A549 (cell line): ENCODE data around the gene MEF2D. TPM values are rescaled to one million over a fixed set of nuclear protein-coding genes. Genes with fewer than 3 reads are reported as not detected.

Experiments used
- ATAC-seq, 2 experiments: fragments of 200-7000 bp in 1 of 2; fragments of >200 bp in 1 of 2; cut with Nextera tagmentation in 1 of 2; cut with Tn5 transposase in 1 of 2; 3 replicates each; pipeline versions ENCODE4 v1.8.0 to v1.9.1; 2018 to 2020; ENCODE audit warnings: mild to moderate bottlenecking in 1 of 2, moderate library complexity in 1 of 2
- CTCF ChIA-PET: fragments of 300-600 bp; sonication (Branson Sonifier 250); formaldehyde crosslinking; extraction: SDS; loops from one replicate; lab custom pipeline; 2021; ENCODE audit warnings: antibody characterized with exemption, inconsistent platforms; lab: Yijun Ruan, JAX
- POLR2A ChIA-PET: fragments of 350-600 bp; formaldehyde crosslinking; extraction: SDS; loops from one replicate; lab custom pipeline; 2021; ENCODE audit warnings: antibody characterized with exemption, inconsistent platforms; lab: Yijun Ruan, JAX
- DNase-seq, 2 experiments: peaks; one replicate each; pipeline versions ENCODE4 v3.0.0 to v3.0.0-alpha.2; 2011 to 2016; ENCODE audit warnings: low read depth in 1 of 2, low spot score in 1 of 2
- FAIRE-seq: peaks from 2 replicates; lab custom pipeline; 2011; peaks lifted over from hg19 to GRCh38; lab: Jason Lieb, UNC
- H3K27ac ChIP-seq, 2 experiments: fragments of >200 bp; sonication (Bioruptor Twin); formaldehyde crosslinking; 3 replicates each; pipeline ENCODE4 v1.5.1; 2016 to 2017
- H3K4me1 ChIP-seq: fragments of >200 bp; sonication (Bioruptor Twin); formaldehyde crosslinking; 3 replicates; pipeline ENCODE4 v1.6.1; 2016
- H3K4me2 ChIP-seq: fragments of >200 bp; sonication (Bioruptor Twin); formaldehyde crosslinking; 3 replicates; pipeline ENCODE4 v1.6.1; 2016
- H3K4me3 ChIP-seq: fragments of >200 bp; sonication (Bioruptor Twin); formaldehyde crosslinking; 3 replicates; pipeline ENCODE4 v1.5.1; 2016
- H3K9me3 ChIP-seq: fragments of >200 bp; sonication (Bioruptor Twin); formaldehyde crosslinking; 3 replicates; pipeline ENCODE4 v1.6.1; 2016
- CBX2 ChIP-seq: fragments of 200-600 bp; sonication (generic); IDR thresholded peaks from 2 replicates; pipeline ENCODE4 v1.6.1; 2016; ENCODE audit warnings: low read depth, mild to moderate bottlenecking, borderline replicate concordance
- CBX8 ChIP-seq: fragments of 200-600 bp; sonication (generic); IDR thresholded peaks from 2 replicates; pipeline ENCODE4 v1.6.1; 2016
- HEYL ChIP-seq: fragments of 250-450 bp; sonication (Bioruptor Pico); IDR thresholded peaks from 2 replicates; pipeline ENCODE4 v1.8.0; 2021; ENCODE audit warnings: mild to moderate bottlenecking, moderate library complexity
- HOXB13 ChIP-seq: fragments of 250-450 bp; sonication (Bioruptor Pico); IDR thresholded peaks from 2 replicates; pipeline ENCODE4 v1.5.0; 2020; ENCODE audit warnings: low read depth, mild to moderate bottlenecking, moderate library complexity
- HOXB5 ChIP-seq: fragments of 250-450 bp; sonication (Bioruptor Pico); IDR thresholded peaks from 2 replicates; pipeline ENCODE4 v1.5.0; 2020; ENCODE audit warnings: mild to moderate bottlenecking, moderate library complexity
- JUNB ChIP-seq: fragments of >200 bp; sonication (Bioruptor Twin); formaldehyde crosslinking; IDR thresholded peaks from 2 replicates; pipeline ENCODE4 v1.6.1; 2016
- MYC ChIP-seq: IDR thresholded peaks from 2 replicates; pipeline ENCODE4 v1.6.1; 2012; ENCODE audit warnings: mild to moderate bottlenecking, inconsistent platforms, low read length, improper control_type of control experiment, borderline replicate concordance
- RFX5 ChIP-seq: fragments of 450-650 bp; IDR thresholded peaks from 2 replicates; pipeline ENCODE4 v1.7.1; 2014; ENCODE audit warnings: antibody characterized with exemption, mild to moderate bottlenecking, moderate library complexity
- ZNF302 ChIP-seq: fragments of 250-450 bp; sonication (Bioruptor Pico); IDR thresholded peaks from 2 replicates; pipeline ENCODE4 v1.9.0; 2021; ENCODE audit warnings: inconsistent platforms, mild to moderate bottlenecking, moderate library complexity
- WGBS: methylation state at CpG from one replicate; pipeline ENCODE4 v1.1.6; 2017; ENCODE audit errors: missing lambda C conversion rate; 5-methylcytosine and 5-hydroxymethylcytosine counted together
- polyA plus RNA-seq, 4 experiments: library from polyadenylated mRNA; depleted of rRNA in 3 of 4; stranded (reverse); fragments of >200 nt; fragmentation: RNase III in 1 of 4; extraction: RNeasy Plus Mini Kit Qiagen cat#74134 plus additional on column Dnase treatment in 1 of 4; gene quantifications; 2 replicates in 3 of 4; 3 replicates in 1 of 4; pipeline ENCODE4 v1.2.3, GENCODE V29; 2011 to 2017
- TF ChIP-seq, protein P1 (sequence below): fragments of 150-350 bp; IDR thresholded peaks from 2 replicates; pipeline ENCODE4 v1.6.1; 2014; ENCODE audit warnings: low read depth, mild to moderate bottlenecking, low read length
- TF ChIP-seq, protein P2 (sequence below): fragments of 250-450 bp; sonication (Bioruptor Pico); IDR thresholded peaks from 2 replicates; pipeline ENCODE4 v1.5.0; 2020; ENCODE audit warnings: low read depth, mild to moderate bottlenecking, moderate library complexity
- TF ChIP-seq, protein P3 (sequence below): fragments of >200 bp; sonication (Bioruptor Twin); formaldehyde crosslinking; IDR thresholded peaks from 3 replicates; pipeline ENCODE4 v1.5.1; 2016
- TF ChIP-seq, protein P4 (sequence below): fragments of 450-650 bp; IDR thresholded peaks from 2 replicates; pipeline ENCODE4 v1.6.1; 2014; ENCODE audit warnings: antibody characterized with exemption
- TF ChIP-seq, protein P5 (sequence below): IDR thresholded peaks from 2 replicates; pipeline ENCODE4 v1.6.1; 2012
- TF ChIP-seq, protein P6 (sequence below): fragments of 250-450 bp; sonication (Bioruptor Pico); IDR thresholded peaks from 2 replicates; pipeline ENCODE4 v1.5.0; 2021; ENCODE audit warnings: mild to moderate bottlenecking, moderate library complexity, borderline replicate concordance
- TF ChIP-seq, protein P7 (sequence below): fragments of >200 bp; sonication (Bioruptor Twin); formaldehyde crosslinking; IDR thresholded peaks from 2 replicates; pipeline ENCODE4 v1.6.1; 2016

Gene MEF2D
- polyA plus RNA-seq, 2 of the 4 experiments (the other 2 are of a cell fraction): 16.8 to 23.4 TPM

DNA sequence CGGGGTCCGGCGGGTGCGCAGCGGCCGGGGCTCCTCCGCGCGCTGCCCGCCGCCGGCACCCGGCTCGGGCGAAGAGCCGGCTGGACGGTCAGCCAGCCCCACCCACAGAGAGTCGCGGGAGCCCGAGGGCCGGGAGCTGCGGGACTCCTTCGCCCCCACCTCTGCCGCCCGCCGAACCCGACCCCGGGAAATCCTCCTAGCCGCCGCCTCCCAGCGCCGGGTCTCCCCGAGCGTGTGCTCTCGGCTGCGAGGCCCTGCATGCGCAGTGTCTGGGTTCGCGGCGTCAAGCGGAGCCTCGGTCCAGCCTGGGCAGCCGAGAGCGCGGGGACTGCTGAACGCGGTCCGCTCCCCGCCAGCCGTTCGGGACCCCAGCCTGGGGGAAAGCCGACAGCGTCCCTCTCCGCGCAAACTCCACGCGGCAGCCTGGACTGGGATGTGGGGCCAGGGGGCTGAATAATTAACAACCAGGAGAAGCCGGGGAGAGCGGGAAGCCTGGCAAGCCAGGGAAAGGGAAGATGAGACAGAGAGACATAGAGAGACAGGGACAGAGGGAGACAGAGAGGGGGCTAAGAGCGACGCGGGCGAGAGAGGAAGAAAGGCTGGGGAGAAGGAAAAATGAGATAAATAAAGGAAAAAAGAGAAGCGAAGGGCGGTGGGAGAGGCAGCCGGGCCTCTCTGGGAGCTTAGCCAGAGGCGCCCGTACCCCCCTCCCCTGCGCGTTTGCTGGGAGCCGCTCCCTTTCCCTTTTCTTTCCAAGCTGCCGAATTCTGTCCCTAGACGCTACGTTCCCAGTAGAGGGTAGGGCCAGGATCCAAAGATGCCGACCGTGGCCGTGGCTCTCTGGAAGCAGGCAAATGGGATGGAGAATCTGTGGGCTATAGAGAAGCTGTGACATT is 64.2 kb downstream of the MEF2D start:
- peak overlapping the region; percentile 25; the same call in 2 of the 3 replicates for H3K4me3 ChIP-seq
- H3K9me3 ChIP-seq: no peaks in the 10 kb centered on the region
- peak overlapping the region; percentile 71 for H3K4me2 ChIP-seq
- TF ChIP-seq ZNF302 (CRISPR knock-in tag) (no peak), HOXB13 (no peak), HOXB5 (CRISPR knock-in tag) (no peak), RFX5 (no peak), JUNB (no peak), CBX2 (no peak), MYC (no peak), HEYL (no peak)
- TF ChIP-seq, protein P1, sequence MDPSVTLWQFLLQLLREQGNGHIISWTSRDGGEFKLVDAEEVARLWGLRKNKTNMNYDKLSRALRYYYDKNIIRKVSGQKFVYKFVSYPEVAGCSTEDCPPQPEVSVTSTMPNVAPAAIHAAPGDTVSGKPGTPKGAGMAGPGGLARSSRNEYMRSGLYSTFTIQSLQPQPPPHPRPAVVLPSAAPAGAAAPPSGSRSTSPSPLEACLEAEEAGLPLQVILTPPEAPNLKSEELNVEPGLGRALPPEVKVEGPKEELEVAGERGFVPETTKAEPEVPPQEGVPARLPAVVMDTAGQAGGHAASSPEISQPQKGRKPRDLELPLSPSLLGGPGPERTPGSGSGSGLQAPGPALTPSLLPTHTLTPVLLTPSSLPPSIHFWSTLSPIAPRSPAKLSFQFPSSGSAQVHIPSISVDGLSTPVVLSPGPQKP: no peak
- TF ChIP-seq, protein P2, sequence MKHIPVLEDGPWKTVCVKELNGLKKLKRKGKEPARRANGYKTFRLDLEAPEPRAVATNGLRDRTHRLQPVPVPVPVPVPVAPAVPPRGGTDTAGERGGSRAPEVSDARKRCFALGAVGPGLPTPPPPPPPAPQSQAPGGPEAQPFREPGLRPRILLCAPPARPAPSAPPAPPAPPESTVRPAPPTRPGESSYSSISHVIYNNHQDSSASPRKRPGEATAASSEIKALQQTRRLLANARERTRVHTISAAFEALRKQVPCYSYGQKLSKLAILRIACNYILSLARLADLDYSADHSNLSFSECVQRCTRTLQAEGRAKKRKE: no peak
- TF ChIP-seq, protein P3, sequence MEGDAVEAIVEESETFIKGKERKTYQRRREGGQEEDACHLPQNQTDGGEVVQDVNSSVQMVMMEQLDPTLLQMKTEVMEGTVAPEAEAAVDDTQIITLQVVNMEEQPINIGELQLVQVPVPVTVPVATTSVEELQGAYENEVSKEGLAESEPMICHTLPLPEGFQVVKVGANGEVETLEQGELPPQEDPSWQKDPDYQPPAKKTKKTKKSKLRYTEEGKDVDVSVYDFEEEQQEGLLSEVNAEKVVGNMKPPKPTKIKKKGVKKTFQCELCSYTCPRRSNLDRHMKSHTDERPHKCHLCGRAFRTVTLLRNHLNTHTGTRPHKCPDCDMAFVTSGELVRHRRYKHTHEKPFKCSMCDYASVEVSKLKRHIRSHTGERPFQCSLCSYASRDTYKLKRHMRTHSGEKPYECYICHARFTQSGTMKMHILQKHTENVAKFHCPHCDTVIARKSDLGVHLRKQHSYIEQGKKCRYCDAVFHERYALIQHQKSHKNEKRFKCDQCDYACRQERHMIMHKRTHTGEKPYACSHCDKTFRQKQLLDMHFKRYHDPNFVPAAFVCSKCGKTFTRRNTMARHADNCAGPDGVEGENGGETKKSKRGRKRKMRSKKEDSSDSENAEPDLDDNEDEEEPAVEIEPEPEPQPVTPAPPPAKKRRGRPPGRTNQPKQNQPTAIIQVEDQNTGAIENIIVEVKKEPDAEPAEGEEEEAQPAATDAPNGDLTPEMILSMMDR: no peak
- TF ChIP-seq, protein P4, sequence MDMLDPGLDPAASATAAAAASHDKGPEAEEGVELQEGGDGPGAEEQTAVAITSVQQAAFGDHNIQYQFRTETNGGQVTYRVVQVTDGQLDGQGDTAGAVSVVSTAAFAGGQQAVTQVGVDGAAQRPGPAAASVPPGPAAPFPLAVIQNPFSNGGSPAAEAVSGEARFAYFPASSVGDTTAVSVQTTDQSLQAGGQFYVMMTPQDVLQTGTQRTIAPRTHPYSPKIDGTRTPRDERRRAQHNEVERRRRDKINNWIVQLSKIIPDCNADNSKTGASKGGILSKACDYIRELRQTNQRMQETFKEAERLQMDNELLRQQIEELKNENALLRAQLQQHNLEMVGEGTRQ: no peak
- TF ChIP-seq, protein P5, sequence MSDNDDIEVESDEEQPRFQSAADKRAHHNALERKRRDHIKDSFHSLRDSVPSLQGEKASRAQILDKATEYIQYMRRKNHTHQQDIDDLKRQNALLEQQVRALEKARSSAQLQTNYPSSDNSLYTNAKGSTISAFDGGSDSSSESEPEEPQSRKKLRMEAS: no peak
- POLR2A ChIA-PET: no interaction called here
- DNase-seq (no peak), ATAC-seq (no peak), FAIRE-seq (no peak)
- no peaks in the 10 kb centered on the region for H3K4me1 ChIP-seq
- H3K27ac ChIP-seq: peak overlapping the region in 1 of 2 experiments; percentile 26; a peak in 1 of 6 replicates
- 61% methylated on average over 51 of the region's 77 CpGs for WGBS
- CTCF ChIA-PET: interaction anchor here (0.9 to 10.4 kb wide), 9 partner anchors 10 to 339 kb away, joined by 3 to 146 read pairs (median 4); no protein-coding TSS in a partner anchor

DNA sequence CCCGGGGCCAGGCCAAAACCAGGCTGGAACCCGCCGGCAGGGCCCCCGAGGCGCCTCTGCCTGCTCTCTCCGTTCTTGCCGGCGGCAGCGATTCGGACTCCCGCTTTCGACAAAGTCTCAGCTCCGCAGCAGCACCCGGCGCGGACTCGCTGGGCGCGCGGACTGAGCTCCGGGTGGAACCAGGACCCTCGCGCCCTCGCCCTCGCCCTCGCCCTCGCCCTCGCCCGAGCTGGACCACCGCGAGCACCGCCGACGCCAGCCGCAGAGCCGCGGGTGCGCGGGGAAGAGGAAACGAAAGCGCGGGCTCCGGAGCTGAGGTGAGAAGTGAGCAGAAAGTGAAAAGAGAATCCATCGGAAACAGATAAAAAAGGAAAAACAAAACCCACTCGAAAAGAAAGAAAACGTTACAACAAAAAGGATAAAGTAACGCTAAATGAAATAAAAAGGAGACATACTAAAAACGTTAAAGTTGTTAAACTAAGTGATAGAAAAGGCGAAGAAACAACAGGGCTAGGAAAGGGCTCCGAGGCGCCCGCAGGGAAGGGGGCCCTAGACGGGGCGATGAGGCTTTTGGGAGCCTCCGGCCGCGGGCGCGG is 64.9 kb downstream of the MEF2D start:
- FAIRE-seq (no peak), DNase-seq (no peak), ATAC-seq (no peak)
- Histone ChIP-seq H3K4me2 (peak overlapping the region; percentile 71), H3K4me1 (no peaks in the 10 kb centered on the region), H3K9me3 (no peaks in the 10 kb centered on the region), H3K27ac (peak overlapping the region in 1 of 2 experiments; percentile 26; a peak in 1 of 6 replicates), H3K4me3 (peak overlapping the region; percentile 25; the same call in 2 of the 3 replicates)
- 64% methylated on average over 50 of the region's 59 CpGs for WGBS
- POLR2A ChIA-PET: no interaction called here
- no peak for TF ChIP-seq CBX8
- TF ChIP-seq, protein P6, sequence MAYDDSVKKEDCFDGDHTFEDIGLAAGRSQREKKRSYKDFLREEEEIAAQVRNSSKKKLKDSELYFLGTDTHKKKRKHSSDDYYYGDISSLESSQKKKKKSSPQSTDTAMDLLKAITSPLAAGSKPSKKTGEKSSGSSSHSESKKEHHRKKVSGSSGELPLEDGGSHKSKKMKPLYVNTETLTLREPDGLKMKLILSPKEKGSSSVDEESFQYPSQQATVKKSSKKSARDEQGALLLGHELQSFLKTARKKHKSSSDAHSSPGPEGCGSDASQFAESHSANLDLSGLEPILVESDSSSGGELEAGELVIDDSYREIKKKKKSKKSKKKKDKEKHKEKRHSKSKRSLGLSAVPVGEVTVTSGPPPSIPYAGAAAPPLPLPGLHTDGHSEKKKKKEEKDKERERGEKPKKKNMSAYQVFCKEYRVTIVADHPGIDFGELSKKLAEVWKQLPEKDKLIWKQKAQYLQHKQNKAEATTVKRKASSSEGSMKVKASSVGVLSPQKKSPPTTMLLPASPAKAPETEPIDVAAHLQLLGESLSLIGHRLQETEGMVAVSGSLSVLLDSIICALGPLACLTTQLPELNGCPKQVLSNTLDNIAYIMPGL (CRISPR knock-in tag): no peak
- TF ChIP-seq, protein P7, sequence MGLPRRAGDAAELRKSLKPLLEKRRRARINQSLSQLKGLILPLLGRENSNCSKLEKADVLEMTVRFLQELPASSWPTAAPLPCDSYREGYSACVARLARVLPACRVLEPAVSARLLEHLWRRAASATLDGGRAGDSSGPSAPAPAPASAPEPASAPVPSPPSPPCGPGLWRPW: no peak
- CTCF ChIA-PET: interaction anchor here (0.9 to 10.4 kb wide), 6 partner anchors 10 to 339 kb away, joined by 3 to 146 read pairs (median 34); no protein-coding TSS in a partner anchor
